ENCODE results near the gene VWA3A. TPM values are rescaled to one million over a fixed set of nuclear protein-coding genes. Genes with fewer than 3 reads are reported as not detected.

Gene VWA3A
- total and polyA plus RNA-seq, 2 of the 8 experiments (the other 6 are each of a cell fraction or from before 2014, with no cell fraction given) = 0.05 TPM; not detected in 1

DNA sequence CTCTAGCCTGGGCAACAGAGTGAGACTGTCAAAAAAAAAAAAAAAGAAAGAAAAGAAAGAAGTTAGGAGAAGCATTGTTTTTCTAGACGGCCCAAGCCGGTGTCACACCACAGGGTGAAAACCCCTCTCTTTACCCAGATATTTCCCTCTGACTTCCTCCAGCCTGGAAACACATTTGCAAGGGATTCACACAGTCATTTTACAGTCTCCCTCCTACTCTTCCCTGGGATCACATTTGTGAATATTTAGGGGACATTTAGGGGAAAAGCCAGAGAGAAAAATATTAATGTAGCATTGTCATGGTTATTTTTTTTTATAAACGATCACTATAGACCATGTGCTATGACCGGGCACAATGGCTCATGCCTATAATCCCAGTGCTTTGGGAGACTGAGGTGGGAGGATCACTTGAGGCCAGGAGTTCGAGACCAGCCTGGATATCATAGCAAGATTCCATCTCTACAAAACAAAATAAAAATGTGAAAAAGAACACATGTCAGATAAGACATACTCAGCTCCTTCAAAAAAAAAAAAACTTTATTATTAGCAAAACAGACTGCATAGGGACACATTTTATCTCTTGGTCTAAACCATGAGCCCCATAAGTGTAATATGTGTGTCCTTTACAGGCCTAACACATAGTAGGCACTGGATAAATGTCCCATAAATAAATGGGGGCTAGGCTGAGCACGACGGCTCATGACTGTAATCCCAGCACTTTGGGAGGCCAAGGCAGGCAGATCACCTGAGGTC is 59.1 kb downstream of the VWA3A start:
- Histone ChIP-seq H3K56ac (replicated peaks; ENCODE audit: insufficient read length, low read depth, low read length) (no peak overlapping the region), H3K9me3 (ENCODE audit: insufficient read depth in 2 of 2, low read depth in 1 of 2, low read length in 1 of 2) (no peaks in the 10 kb centered on the region), H3K36me3 (ENCODE audit: control insufficient read depth in 2 of 4, insufficient read depth in 4 of 4, low read length in 3 of 4) (no peaks in the 10 kb centered on the region), H2BK15ac (ENCODE audit: low read length) (no peak overlapping the region), H3K23ac (ENCODE audit: insufficient read length) (no peak overlapping the region), H3K79me2 (ENCODE audit: control insufficient read depth in 1 of 2, insufficient read depth in 2 of 2, low read length in 2 of 2) (no peaks in the 10 kb centered on the region), H4K5ac (ENCODE audit: insufficient read length, low read depth, low read length) (no peak overlapping the region), H2AFZ (ENCODE audit: low read length) (no peak overlapping the region), H2BK120ac (replicated peaks; ENCODE audit: low read depth, low read length) (no peak overlapping the region), H2AK5ac (ENCODE audit: low read depth, low read length) (no peak overlapping the region), H2BK5ac (ENCODE audit: low read depth, low read length) (no peak overlapping the region), H4K20me1 (replicated peaks in 1 of 2; ENCODE audit: control insufficient read depth in 1 of 2, insufficient read depth in 2 of 2, low read length in 2 of 2) (no peaks in the 10 kb centered on the region), H3K27ac (ENCODE audit: low read depth, low read length) (no peak overlapping the region), H3K23me2 (ENCODE audit: low read depth, low read length) (no peaks in the 10 kb centered on the region), H3K79me1 (ENCODE audit: low read depth, low read length) (no peaks in the 10 kb centered on the region), H4K91ac (replicated peaks; ENCODE audit: insufficient read length, low read length) (no peak overlapping the region), H2BK12ac (ENCODE audit: low read depth, low read length) (no peak overlapping the region), H3K4ac (replicated peaks; ENCODE audit: insufficient read length, low read depth, low read length) (no peak overlapping the region), H2BK20ac (ENCODE audit: low read length) (no peak overlapping the region), H3K27me3 (replicated peaks in 1 of 4; ENCODE audit: control insufficient read depth in 3 of 4, extremely low read depth in 1 of 4, insufficient read depth in 3 of 4, low read length in 3 of 4) (no peaks in the 10 kb centered on the region), H3K4me2 (ENCODE audit: insufficient read depth in 1 of 2, low read depth in 2 of 2, low read length in 2 of 2) (no peak overlapping the region), H3K14ac (ENCODE audit: insufficient read length) (no peak overlapping the region), H3K18ac (ENCODE audit: extremely low read depth, low read length) (no peak overlapping the region), H3K4me3 (ENCODE audit: extremely low read depth in 1 of 4, insufficient read depth in 2 of 4, low read depth in 3 of 4, low read length in 4 of 4) (no peak overlapping the region), H4K8ac (ENCODE audit: extremely low read depth, insufficient read depth, low read length) (no peak overlapping the region), H3K4me1 (replicated peaks in 1 of 4; ENCODE audit: control insufficient read depth in 3 of 4, insufficient read depth in 4 of 4, low read length in 3 of 4) (no peaks in the 10 kb centered on the region), H3K9ac (replicated peaks in 1 of 4; ENCODE audit: extremely low read depth in 1 of 4, low read depth in 3 of 4, low read length in 3 of 4) (no peak overlapping the region)
- WGBS, 2 experiments (ENCODE audit: extremely low coverage in 1 of 2, insufficient coverage in 1 of 2, insufficient read length in 1 of 2, insufficient replicate concordance in 2 of 2, low coverage in 1 of 2, low lambda C conversion rate in 2 of 2, missing lambda C conversion rate in 1 of 2) = 88% methylated on average over 7 of the region's 7 CpGs; no CpG with 5 or more reads in 1 of the 2 experiments
- ChIA-PET POLR2A (ENCODE audit: partially characterized antibody) (no interaction called here), CTCF (ENCODE audit: partially characterized antibody) (interaction anchor here (1.2 to 6.3 kb wide), 2 partner anchors 11 to 55 kb away, joined by 3 to 42 read pairs; no protein-coding TSS in a partner anchor)
- no peak for FAIRE-seq
- DNase-seq (ENCODE audit: low read depth in 1 of 2, low spot score in 2 of 2) = no peak
- TF ChIP-seq RBBP5 (IDR thresholded peaks at IDR 0.05; ENCODE audit: borderline replicate concordance, low read depth, low read length) (no peak), HDAC6 (IDR thresholded peaks at IDR 0.05; ENCODE audit: low read depth, low read length) (no peak), SP1 (IDR thresholded peaks at IDR 0.05; ENCODE audit: low read depth, low read length) (no peak), EGR1 (IDR thresholded peaks at IDR 0.05; ENCODE audit: borderline replicate concordance, low read depth, low read length) (no peak), SP4 (IDR thresholded peaks at IDR 0.05; ENCODE audit: low read length) (no peak), TBP (IDR thresholded peaks at IDR 0.05; ENCODE audit: low read depth, low read length) (no peak), CHD1 (IDR thresholded peaks at IDR 0.05; ENCODE audit: low read depth, low read length) (no peak), ATF2 (IDR thresholded peaks at IDR 0.05; ENCODE audit: low read length) (no peak), CBX8 (IDR thresholded peaks at IDR 0.05; ENCODE audit: borderline replicate concordance, low read depth, low read length) (no peak), ZNF274 (IDR thresholded peaks at IDR 0.05; ENCODE audit: borderline replicate concordance, extremely low read depth, low read length) (no peak), SAP30 (IDR thresholded peaks at IDR 0.05; ENCODE audit: insufficient read depth, insufficient replicate concordance, low read length) (no peak)
- TF ChIP-seq, protein P1, sequence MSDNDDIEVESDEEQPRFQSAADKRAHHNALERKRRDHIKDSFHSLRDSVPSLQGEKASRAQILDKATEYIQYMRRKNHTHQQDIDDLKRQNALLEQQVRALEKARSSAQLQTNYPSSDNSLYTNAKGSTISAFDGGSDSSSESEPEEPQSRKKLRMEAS (IDR thresholded peaks at IDR 0.05) = no peak

Measured in H1 (cell line).